ENCODE data around the gene EXOC1. TPM values are rescaled to one million over a fixed set of nuclear protein-coding genes. Genes with fewer than 3 reads are reported as not detected.

Gene EXOC1
- total RNA-seq, 2 experiments from 2014 or later = 18.7 to 21.9 TPM

DNA sequence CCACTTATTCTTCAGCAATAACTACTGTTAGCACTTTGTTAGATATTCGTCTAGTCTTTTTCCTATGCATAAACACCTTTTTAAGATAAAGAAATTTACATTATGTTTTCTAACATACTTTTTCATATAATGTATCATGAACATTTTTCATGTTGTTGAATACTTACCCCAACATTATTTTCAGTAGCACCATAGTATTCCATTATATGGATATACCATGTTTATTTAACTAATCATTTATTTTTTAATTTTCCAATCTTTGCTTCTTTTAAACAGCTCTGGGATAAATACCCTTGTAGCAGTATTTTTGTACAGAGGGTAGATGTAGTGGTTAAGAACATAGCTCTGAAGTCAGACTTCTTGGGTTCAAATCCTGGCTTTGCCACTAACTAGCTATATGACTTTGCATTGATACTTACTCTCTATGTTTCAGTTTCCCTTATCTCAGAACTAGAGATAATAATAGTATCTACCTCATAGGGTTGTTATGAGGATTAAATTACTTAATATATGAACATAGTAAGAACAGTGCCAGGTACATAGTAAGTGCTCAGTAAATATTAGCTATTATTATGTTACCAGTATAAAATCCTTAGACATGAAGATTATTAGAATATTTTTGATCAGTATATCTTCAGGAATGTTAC is 11.3 kb downstream of the EXOC1 start:
- CTCF ChIA-PET = interaction anchor here (0.8 to 1.2 kb wide), 4 partner anchors 11 to 509 kb away, joined by 3 to 4 read pairs (median 4); partner anchors contain the start of gene EXOC1
- peaks cover 14% of the 10 kb centered on the region for H3K36me3 Mint-ChIP-seq (ENCODE audit: low read depth)
- intact Hi-C loops (cut with micrococcal nuclease) = loop anchor here (5.0 to 10.0 kb wide), 7 partner anchors 107 to 680 kb away; partner anchors contain the start of genes CLOCK and NMU

DNA sequence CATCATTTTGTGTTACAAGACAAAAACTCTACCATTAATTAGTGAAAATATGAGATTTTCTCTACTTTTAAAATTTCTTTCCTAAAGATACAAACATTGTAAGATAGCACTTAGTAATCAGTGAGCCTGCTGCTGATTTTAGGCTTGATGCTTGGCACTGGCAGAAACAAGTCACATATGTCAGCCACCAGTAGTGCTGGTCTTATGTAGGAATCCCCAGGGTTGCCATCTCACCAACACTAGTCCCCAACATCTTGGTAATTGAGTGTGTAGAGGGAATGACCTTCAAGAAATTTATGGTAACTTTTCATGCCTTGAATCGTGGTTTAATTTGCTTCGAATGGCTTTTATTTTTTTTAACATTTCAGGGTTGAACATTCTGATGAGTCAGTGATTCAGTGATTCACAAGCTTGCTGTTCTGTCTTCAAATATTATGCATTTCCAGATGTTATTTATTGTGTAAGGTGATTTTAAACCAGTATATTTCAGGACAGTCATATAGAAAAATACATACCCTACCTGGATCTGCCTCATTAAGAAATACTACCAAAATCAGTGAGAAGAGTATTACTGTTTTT is 11.9 kb downstream of the EXOC1 start:
- Mint-ChIP-seq H3K27ac (peak overlapping the region; percentile 46), H3K4me1 (ENCODE audit: low read depth) (peaks cover 18% of the 10 kb centered on the region), H3K4me3 (no peak overlapping the region), H3K27me3 (ENCODE audit: low read depth) (no peaks in the 10 kb centered on the region), H3K9me3 (no peaks in the 10 kb centered on the region), H3K36me3 (ENCODE audit: low read depth) (peaks cover 14% of the 10 kb centered on the region)
- DNase-seq = no peak
- CTCF ChIA-PET = interaction anchor here (0.6 to 1.2 kb wide), 9 partner anchors 11 to 1059 kb away, joined by 3 to 6 read pairs (median 4); partner anchors contain the start of gene EXOC1
- intact Hi-C loops (cut with micrococcal nuclease) = loop anchor here (5.0 to 10.0 kb wide), 7 partner anchors 108 to 681 kb away; partner anchors contain the start of genes CLOCK and NMU

More for the DNA sequence above, 11.3 kb downstream of the EXOC1 start:
- Mint-ChIP-seq H3K4me1 (ENCODE audit: low read depth) (peaks cover 18% of the 10 kb centered on the region), H3K4me3 (no peak overlapping the region), H3K9me3 (no peaks in the 10 kb centered on the region), H3K27ac (no peak overlapping the region), H3K27me3 (ENCODE audit: low read depth) (no peaks in the 10 kb centered on the region)
- DNase-seq = no peak

DNA sequence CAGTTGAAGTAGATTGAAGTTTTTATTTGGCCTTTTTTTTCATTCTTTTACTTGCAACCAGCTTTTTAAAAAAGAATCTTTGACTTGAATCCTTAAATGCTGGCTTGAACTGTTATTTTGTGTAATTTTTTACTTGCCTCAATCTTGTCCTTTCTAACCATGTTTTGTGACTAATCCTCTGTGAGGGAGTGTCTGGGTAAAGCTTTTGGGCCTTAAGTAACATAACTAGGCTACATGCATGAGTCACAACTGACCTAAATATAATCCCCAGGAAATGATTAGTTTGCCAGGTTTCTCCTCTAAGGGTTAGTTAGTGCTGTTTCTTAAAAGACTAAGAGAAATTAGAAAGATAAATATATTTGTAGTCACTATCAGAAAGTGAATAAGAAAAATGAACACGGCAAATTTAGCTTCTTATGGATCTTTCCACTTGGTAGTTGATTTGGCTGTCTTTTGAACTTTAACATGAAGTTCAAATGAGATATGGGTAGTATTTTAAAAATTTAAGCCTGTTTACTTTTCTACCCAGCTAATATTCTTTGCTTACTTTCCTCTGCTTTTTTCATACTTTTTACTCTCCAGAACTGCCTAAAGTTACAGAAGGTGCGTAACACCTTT is 13.0 kb downstream of the EXOC1 start:
- Mint-ChIP-seq H3K9me3 (no peaks in the 10 kb centered on the region), H3K4me3 (no peak overlapping the region), H3K4me1 (ENCODE audit: low read depth) (peaks cover 16% of the 10 kb centered on the region), H3K27ac (peak overlapping the region; percentile 78), H3K27me3 (ENCODE audit: low read depth) (no peaks in the 10 kb centered on the region), H3K36me3 (ENCODE audit: low read depth) (peaks cover 18% of the 10 kb centered on the region)
- intact Hi-C loops (cut with micrococcal nuclease) = loop anchor here (1.0 to 10.0 kb wide), 12 partner anchors 82 to 1544 kb away; partner anchors contain the start of genes CEP135, CLOCK, NMU and TMEM165
- DNase-seq = no peak
- CTCF ChIA-PET = interaction anchor here (0.5 to 2.7 kb wide), 16 partner anchors 10 to 1060 kb away, joined by 3 to 15 read pairs (median 4); partner anchors contain the start of gene EXOC1

DNA sequence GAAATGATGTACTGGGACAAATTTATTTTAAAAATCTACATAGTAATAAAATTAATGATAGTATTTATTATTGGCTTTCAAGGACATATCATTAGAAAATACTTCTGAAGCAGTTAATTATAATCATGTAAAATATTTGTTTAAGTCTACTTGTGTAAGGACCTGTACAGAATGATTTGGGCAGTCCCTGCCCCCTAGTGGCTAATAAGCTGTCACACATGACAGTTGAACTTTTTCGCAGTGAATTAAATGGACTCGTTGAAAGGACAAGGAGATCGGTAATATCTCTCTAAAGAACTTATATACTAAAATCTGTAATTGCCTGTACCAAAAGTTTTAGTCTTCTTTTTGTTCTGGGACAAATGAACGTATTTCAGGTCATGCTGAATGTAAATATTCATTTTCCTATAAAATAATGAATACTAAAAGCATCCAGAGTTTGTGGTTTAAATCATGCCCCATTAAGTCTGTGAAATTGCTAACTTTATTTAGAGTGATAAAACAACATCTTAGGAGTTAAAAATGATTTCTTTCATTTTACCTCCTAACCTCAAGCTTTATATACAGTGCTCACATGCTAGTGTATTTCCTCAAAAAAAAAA is 13.6 kb downstream of the EXOC1 start:
- peak; percentile 13 for DNase-seq
- Mint-ChIP-seq H3K4me1 (ENCODE audit: low read depth) (peaks cover 16% of the 10 kb centered on the region), H3K4me3 (no peak overlapping the region), H3K36me3 (ENCODE audit: low read depth) (peaks cover 18% of the 10 kb centered on the region), H3K9me3 (no peaks in the 10 kb centered on the region), H3K27me3 (ENCODE audit: low read depth) (no peaks in the 10 kb centered on the region), H3K27ac (no peak overlapping the region)
- CTCF ChIA-PET = interaction anchor here (0.6 to 2.7 kb wide), 15 partner anchors 10 to 981 kb away, joined by 3 to 15 read pairs (median 4); partner anchors contain the start of gene EXOC1
- intact Hi-C loops (cut with micrococcal nuclease) = loop anchor here (1.0 to 10.0 kb wide), 12 partner anchors 81 to 1544 kb away; partner anchors contain the start of genes CEP135, CLOCK, NMU and TMEM165

DNA sequence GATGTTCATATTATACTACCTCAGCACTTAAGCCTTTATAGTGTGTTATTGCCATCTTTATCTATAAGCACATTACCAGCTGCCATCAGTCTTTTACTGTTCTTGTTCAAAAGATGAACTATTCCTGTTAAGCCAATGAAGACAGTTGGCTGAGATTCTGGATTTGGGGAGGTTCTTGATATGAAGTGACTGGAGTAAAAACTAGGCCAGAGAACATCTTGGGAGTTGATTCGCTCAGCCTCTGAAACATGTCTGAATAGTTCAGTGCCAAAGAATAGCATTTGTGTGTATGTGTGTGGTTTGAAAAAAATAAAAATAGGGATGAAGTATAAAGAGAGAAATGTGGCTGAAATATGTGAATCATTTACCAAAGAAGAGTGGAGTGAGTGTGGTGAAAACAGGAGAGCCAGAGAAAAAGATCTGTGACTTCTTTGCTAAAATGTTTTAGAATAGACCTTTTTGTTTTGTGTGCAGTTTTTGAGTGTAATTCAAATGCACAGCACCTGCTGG is 15.2 kb downstream of the EXOC1 start:
- CTCF ChIA-PET = interaction anchor here (2.7 kb wide), 1 partner anchor 15 kb away, joined by 15 read pairs; the partner anchor contains the start of gene EXOC1
- H3K27ac Mint-ChIP-seq = no peak overlapping the region

DNA sequence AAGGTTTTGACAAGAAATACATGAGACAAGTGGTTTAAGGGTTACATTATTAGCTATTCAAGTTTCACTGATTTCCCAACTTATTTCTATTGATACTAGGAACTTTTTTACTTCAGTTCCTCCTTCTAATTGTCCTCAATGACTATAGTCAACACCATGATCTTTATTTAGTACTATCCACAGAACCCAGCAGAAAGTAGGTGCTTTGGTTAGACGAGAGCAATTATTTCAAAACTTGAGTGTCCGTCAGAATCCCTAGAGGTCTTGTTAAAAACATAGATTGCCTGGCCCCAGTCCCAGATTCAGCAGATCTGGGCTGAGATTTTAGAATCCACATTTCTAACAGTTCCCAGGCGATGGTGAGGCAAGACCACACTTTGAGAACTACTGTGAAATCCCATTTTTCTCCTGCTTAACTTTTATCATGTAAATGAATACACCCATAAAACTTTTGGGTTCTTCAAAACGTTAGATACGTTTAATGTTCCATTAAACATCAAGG is 17.9 kb downstream of the EXOC1 start:
- H3K4me3 Mint-ChIP-seq = no peak overlapping the region
- no peak for DNase-seq
- H3K36me3 Mint-ChIP-seq (ENCODE audit: low read depth) = peaks cover 24% of the 10 kb centered on the region
- intact Hi-C loops (cut with micrococcal nuclease) = no loop called here
- H3K4me1 Mint-ChIP-seq (ENCODE audit: low read depth) = peaks cover 5% of the 10 kb centered on the region
- no peaks in the 10 kb centered on the region for H3K9me3 Mint-ChIP-seq
- H3K27ac Mint-ChIP-seq = no peak overlapping the region
- CTCF ChIA-PET = no interaction called here
- H3K27me3 Mint-ChIP-seq (ENCODE audit: low read depth) = no peaks in the 10 kb centered on the region

More for the DNA sequence above, 15.2 kb downstream of the EXOC1 start:
- Mint-ChIP-seq H3K9me3 (no peaks in the 10 kb centered on the region), H3K4me3 (no peak overlapping the region), H3K4me1 (ENCODE audit: low read depth) (peaks cover 16% of the 10 kb centered on the region), H3K27me3 (ENCODE audit: low read depth) (no peaks in the 10 kb centered on the region), H3K36me3 (ENCODE audit: low read depth) (peaks cover 23% of the 10 kb centered on the region)
- no peak for DNase-seq
- intact Hi-C loops (cut with micrococcal nuclease) = loop anchor here (5.0 to 10.0 kb wide), 7 partner anchors 111 to 684 kb away; partner anchors contain the start of genes CLOCK and NMU

DNA sequence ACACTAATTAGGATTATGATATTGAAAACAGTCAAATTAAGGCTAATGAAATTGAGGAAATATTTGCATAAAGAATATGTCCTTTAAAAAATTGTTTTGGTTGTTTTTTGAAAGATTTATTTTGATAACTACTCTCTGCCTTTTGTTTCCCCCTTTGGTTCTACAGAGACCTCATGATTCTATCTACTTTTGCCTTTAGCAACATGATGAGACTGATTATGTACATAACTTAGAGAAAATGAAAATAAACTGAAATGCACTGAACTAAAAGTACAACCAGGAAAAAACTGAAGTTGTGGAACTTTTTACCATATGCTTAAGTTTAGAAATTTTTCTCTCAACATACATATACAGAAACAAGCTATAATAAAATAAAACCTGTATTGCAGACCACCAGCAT is 21.4 kb downstream of the EXOC1 start:
- H3K27me3 Mint-ChIP-seq (ENCODE audit: low read depth) = no peaks in the 10 kb centered on the region
- CTCF ChIA-PET = no interaction called here
- H3K4me1 Mint-ChIP-seq (ENCODE audit: low read depth) = no peaks in the 10 kb centered on the region
- H3K36me3 Mint-ChIP-seq (ENCODE audit: low read depth) = peaks cover 29% of the 10 kb centered on the region
- no peak overlapping the region for H3K27ac Mint-ChIP-seq
- H3K9me3 Mint-ChIP-seq = no peaks in the 10 kb centered on the region
- no peak overlapping the region for H3K4me3 Mint-ChIP-seq
- intact Hi-C loops (cut with micrococcal nuclease) = no loop called here
- no peak for DNase-seq

DNA sequence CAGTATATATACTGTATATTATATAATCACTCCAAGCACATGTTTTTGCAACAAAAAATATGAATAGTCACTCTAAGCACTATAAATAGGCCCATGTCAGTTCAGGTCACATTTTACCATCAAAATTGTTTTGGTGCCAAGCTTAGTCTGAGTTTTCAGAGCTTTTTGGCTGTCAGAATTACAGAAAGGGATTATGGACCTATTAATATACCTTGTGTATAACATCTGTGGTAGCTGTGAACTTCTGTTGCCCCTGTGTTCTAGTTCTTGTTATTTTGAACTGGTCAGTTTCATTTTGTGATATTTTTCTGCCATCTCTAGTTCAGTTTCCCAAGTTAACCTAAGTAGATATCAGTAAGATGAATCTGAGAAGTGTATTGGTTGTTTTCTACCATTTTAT is 22.9 kb downstream of the EXOC1 start:
- intact Hi-C loops (cut with micrococcal nuclease) = no loop called here
- H3K27me3 Mint-ChIP-seq (ENCODE audit: low read depth) = no peaks in the 10 kb centered on the region
- CTCF ChIA-PET = interaction anchor here (2.3 kb wide), 1 partner anchor 10 kb away, joined by 6 read pairs; no protein-coding TSS in a partner anchor
- H3K4me3 Mint-ChIP-seq = no peak overlapping the region
- no peak for DNase-seq
- no peak overlapping the region for H3K27ac Mint-ChIP-seq
- H3K4me1 Mint-ChIP-seq (ENCODE audit: low read depth) = no peaks in the 10 kb centered on the region
- H3K9me3 Mint-ChIP-seq = no peaks in the 10 kb centered on the region
- H3K36me3 Mint-ChIP-seq (ENCODE audit: low read depth) = peaks cover 32% of the 10 kb centered on the region

DNA sequence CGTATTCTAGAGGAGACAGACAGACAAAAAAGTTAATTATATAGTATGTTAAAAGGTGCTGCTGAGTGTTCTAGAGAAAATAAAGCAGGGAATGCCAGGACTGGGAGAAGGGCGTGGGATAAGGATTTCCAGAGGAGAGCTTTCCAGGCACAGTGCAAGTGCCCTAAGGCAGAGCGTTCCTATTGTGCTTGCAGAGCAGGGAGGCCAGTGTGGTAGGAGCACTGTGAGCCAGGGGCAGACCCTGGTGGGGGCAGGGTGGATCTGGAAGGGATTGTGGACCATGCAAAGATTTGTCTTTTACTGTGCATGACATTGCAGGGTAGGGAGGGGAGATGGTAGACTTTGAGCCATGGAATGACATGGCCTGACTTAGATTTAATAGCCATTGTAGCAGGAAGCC is 25.8 kb downstream of the EXOC1 start:
- H3K27ac Mint-ChIP-seq = no peak overlapping the region
- peaks cover 30% of the 10 kb centered on the region for H3K36me3 Mint-ChIP-seq (ENCODE audit: low read depth)
- H3K4me3 Mint-ChIP-seq = no peak overlapping the region
- no peak for DNase-seq
- H3K9me3 Mint-ChIP-seq = no peaks in the 10 kb centered on the region
- CTCF ChIA-PET = no interaction called here
- no peaks in the 10 kb centered on the region for H3K4me1 Mint-ChIP-seq (ENCODE audit: low read depth)
- intact Hi-C loops (cut with micrococcal nuclease) = no loop called here
- H3K27me3 Mint-ChIP-seq (ENCODE audit: low read depth) = no peaks in the 10 kb centered on the region

DNA sequence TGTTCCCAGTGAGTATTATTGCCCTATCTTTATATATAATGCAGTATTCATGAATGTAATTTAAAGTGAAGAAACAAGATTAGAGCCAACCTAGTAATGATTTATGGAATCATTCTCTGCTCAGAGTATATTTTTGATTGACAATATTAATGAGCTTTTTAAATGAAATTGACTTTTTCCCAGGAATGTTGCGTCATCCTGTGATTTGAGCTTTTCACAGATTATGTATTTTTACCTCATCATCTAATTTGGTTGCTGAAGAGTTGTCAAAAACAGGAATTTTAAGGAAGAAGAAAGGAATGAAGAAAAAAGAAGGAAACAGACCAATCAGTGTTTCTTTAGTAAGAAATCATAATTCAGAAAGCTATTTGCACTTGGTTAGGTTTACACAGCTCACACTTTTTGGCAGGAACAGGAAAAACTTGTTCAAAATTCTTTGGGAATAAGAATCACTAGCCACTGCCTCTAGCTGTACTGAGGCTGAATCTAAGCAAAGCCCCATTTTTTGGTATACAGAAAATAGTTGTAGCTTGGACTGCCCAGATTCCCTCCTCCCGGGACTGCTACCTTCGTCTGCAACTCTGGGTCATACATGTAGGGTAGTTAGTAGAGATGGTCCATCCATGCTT is 27.3 kb downstream of the EXOC1 start:
- Mint-ChIP-seq H3K27ac (no peak overlapping the region), H3K4me1 (ENCODE audit: low read depth) (no peaks in the 10 kb centered on the region), H3K4me3 (no peak overlapping the region), H3K36me3 (ENCODE audit: low read depth) (peaks cover 28% of the 10 kb centered on the region), H3K9me3 (no peaks in the 10 kb centered on the region), H3K27me3 (ENCODE audit: low read depth) (no peaks in the 10 kb centered on the region)
- CTCF ChIA-PET = no interaction called here
- intact Hi-C loops (cut with micrococcal nuclease) = no loop called here
- no peak for DNase-seq

DNA sequence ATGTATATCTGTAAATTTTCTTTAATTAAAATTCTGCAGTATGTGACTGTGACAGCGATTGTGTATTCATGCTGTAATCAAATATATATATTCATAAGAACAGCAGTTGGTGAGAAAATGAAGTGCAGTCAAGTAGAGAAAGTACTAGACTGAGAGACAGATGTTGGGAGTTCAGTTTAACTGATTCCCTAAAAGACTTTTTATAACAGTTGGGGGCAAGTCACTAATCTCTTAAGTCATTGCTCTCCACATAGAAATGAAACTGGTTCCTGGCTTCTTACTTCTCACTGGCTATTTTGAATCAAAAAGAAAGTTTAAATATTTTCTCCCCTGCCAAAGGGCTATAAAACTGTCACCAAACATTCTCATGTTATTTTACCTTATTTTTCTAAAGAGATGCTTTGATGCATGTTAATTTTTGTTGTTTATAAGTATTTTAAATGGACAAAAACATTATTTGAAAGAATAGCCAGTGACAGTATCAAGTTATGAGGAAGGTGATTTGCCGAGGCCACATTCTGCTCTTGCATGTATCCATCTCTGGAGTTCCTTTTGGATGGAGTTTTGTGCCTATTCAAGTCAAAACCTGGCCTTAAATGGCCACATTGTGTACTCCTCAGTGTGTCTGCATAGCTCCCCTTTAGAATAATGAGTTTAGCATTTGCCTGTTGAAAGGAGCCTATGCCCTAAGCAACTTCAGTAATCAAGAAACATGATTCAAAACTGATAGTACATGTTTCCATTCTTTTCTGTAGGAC is 30.8 kb downstream of the EXOC1 start:
- CTCF ChIA-PET = no interaction called here
- Mint-ChIP-seq H3K27me3 (ENCODE audit: low read depth) (no peaks in the 10 kb centered on the region), H3K4me3 (no peak overlapping the region), H3K36me3 (ENCODE audit: low read depth) (peaks cover 17% of the 10 kb centered on the region), H3K4me1 (ENCODE audit: low read depth) (peaks cover 4% of the 10 kb centered on the region), H3K9me3 (no peaks in the 10 kb centered on the region), H3K27ac (no peak overlapping the region)
- intact Hi-C loops (cut with micrococcal nuclease) = no loop called here
- no peak for DNase-seq

Measured in activated naive CD4-positive, alpha-beta T cell treated with anti-CD3 and anti-CD28 coated beads for 36 hours (primary cell).